Esophagus squamous epithelium (tissue), 5 donors: ENCODE measurements around the gene CDK8. TPM values are rescaled to one million over a fixed set of nuclear protein-coding genes. Genes with fewer than 3 reads are reported as not detected.

ENCODE experiments used
- DNase-seq: peaks from one replicate; lab custom pipeline; 2025; lab: John Stamatoyannopoulos, UW
- H3K27ac ChIP-seq, 4 donors: fragments of 200-600 bp; sonication (generic); one replicate each; pipeline ENCODE4 v1.5.1; 2016 to 2019; ENCODE audit warnings: mild to moderate bottlenecking in 1 of 4
- H3K27me3 ChIP-seq, 4 donors: fragments of 200-600 bp; sonication (generic); 1 replicate in 3 of 4; 2 replicates in 1 of 4; pipeline versions ENCODE4 v1.5.1 to v1.6.0; 2017 to 2021; ENCODE audit warnings: antibody characterized with exemption in 1 of 4
- H3K36me3 ChIP-seq, 3 donors: fragments of 200-600 bp; sonication (generic); one replicate each; pipeline ENCODE4 v1.5.1; 2016 to 2019
- H3K4me1 ChIP-seq, 3 donors: fragments of 200-600 bp; sonication (generic); one replicate each; pipeline ENCODE4 v1.5.1; 2017 to 2019
- H3K4me3 ChIP-seq, 4 donors: fragments of 200-600 bp; sonication (generic); 1 replicate in 3 of 4; 2 replicates in 1 of 4; pipeline ENCODE4 v1.5.1; 2016 to 2019; ENCODE audit warnings: mild to moderate bottlenecking in 2 of 4, moderate library complexity in 1 of 4
- H3K9me3 ChIP-seq, 3 donors: fragments of 200-600 bp; sonication (generic); one replicate each; pipeline ENCODE4 v1.5.1; 2016 to 2019
- CTCF ChIP-seq, 6 experiments: fragments of 450-650 bp in 4 of 6; fragments of 200-600 bp in 2 of 6; sonication (generic) in 2 of 6; IDR thresholded peaks; one replicate each; pipeline ENCODE4 v1.5.1; 2016 to 2019; ENCODE audit warnings: antibody characterized with exemption in 6 of 6, mild to moderate bottlenecking in 4 of 6, moderate library complexity in 4 of 6
- POLR2A ChIP-seq, 4 donors: fragments of 450-650 bp; IDR thresholded peaks; one replicate each; pipeline ENCODE4 v1.6.1; 2017; ENCODE audit warnings: antibody characterized with exemption in 4 of 4, mild to moderate bottlenecking in 4 of 4, moderate library complexity in 3 of 4
- WGBS, 2 donors: methylation state at CpG; one replicate each; pipeline ENCODE4 v1.1.5; 2018; 5-methylcytosine and 5-hydroxymethylcytosine counted together
- intact Hi-C: fragments of 100-400 bp; cut with DNase I; formaldehyde crosslinking; loops from one replicate; pipeline ENCODE4 v1.15.0; 2022
- total RNA-seq, 4 donors: library from RNA; depleted of rRNA; stranded (reverse); fragments of >200 nt; gene quantifications; one replicate each; pipeline ENCODE4 v1.1.0, GENCODE V29; 2016
- donor health status: DM: yes; HTN: yes; CAD: no.

The CDK8 gene
- total RNA-seq, 4 donors from 2014 or later: 8.0 to 16.8 (median 12.7) TPM

- Histone ChIP-seq H3K27me3 (no peaks in the 10 kb centered on the region), H3K36me3 (peaks cover 0 to 26% (median 0%) of the 10 kb centered on the region in 3 donors), H3K4me1 (no peaks in the 10 kb centered on the region), H3K9me3 (no peaks in the 10 kb centered on the region), H3K4me3 (no peak overlapping the region), H3K27ac (no peak overlapping the region)
- DNase-seq: no peak
- intact Hi-C loops: no loop called here
- no peak for TF ChIP-seq CTCF (IDR thresholded peaks at IDR 0.05)
- TF ChIP-seq POLR2A (IDR thresholded peaks at IDR 0.05): no peak
- WGBS, 2 donors: 88 to 89% methylated on average over 2 of the region's 2 CpGs
Measured at GRCh38 chr13:26382366-26382765, 128.4 kb downstream of the CDK8 start.

GRCh38 chr13:26382835-26383234, 128.9 kb downstream of the CDK8 start:
- no peak for DNase-seq
- Histone ChIP-seq H3K4me1 (no peaks in the 10 kb centered on the region), H3K36me3 (peaks cover 0 to 31% (median 0%) of the 10 kb centered on the region in 3 donors), H3K4me3 (no peak overlapping the region), H3K9me3 (no peaks in the 10 kb centered on the region), H3K27ac (no peak overlapping the region), H3K27me3 (no peaks in the 10 kb centered on the region)
- 95 to 98% methylated on average over 4 of the region's 4 CpGs for WGBS, 2 donors
- intact Hi-C loops: no loop called here
- TF ChIP-seq CTCF (IDR thresholded peaks at IDR 0.05): no peak
- TF ChIP-seq POLR2A (IDR thresholded peaks at IDR 0.05): no peak

DNA sequence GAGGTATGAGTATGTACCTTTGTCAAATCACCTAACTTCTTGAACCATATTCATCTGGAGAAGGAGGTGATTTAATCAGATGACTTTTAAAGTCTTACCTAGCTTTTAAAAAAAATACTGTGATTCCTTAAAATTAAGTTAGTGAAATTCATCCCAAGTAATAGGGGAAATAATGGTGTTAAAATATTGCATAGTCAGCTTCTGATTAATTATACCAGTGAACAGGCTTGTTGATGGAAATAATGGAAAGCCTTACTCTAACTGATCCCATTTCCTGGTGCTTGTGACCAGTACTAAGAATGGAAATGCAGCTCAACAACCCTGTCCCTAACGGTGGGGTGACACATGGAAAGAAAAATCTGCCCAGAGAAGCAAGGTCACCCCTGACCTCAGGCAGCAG, 130.7 kb downstream of the CDK8 start:
- 69 to 88% methylated on average over 1 of the region's 1 CpG for WGBS, 2 donors
- H3K36me3 ChIP-seq: peaks cover 0 to 45% (median 0%) of the 10 kb centered on the region in 3 donors
- no peak overlapping the region for H3K4me3 ChIP-seq
- no peak overlapping the region for H3K27ac ChIP-seq
- no peak for TF ChIP-seq CTCF (IDR thresholded peaks at IDR 0.05)
- no peak for TF ChIP-seq POLR2A (IDR thresholded peaks at IDR 0.05)
- H3K27me3 ChIP-seq: no peaks in the 10 kb centered on the region
- no peaks in the 10 kb centered on the region for H3K9me3 ChIP-seq
- intact Hi-C loops: no loop called here
- no peaks in the 10 kb centered on the region for H3K4me1 ChIP-seq
- DNase-seq: no peak

GRCh38 chr13:26386026-26386425, 132.1 kb downstream of the CDK8 start:
- H3K27ac ChIP-seq: no peak overlapping the region
- no peaks in the 10 kb centered on the region for H3K27me3 ChIP-seq
- 93 to 94% methylated on average over 1 of the region's 1 CpG for WGBS, 2 donors
- no peak overlapping the region for H3K4me3 ChIP-seq
- H3K9me3 ChIP-seq: no peaks in the 10 kb centered on the region
- H3K36me3 ChIP-seq: peaks cover 0 to 58% (median 0%) of the 10 kb centered on the region in 3 donors
- TF ChIP-seq CTCF (IDR thresholded peaks at IDR 0.05): no peak
- TF ChIP-seq POLR2A (IDR thresholded peaks at IDR 0.05): no peak
- DNase-seq: no peak
- no peaks in the 10 kb centered on the region for H3K4me1 ChIP-seq
- intact Hi-C loops: no loop called here

DNA sequence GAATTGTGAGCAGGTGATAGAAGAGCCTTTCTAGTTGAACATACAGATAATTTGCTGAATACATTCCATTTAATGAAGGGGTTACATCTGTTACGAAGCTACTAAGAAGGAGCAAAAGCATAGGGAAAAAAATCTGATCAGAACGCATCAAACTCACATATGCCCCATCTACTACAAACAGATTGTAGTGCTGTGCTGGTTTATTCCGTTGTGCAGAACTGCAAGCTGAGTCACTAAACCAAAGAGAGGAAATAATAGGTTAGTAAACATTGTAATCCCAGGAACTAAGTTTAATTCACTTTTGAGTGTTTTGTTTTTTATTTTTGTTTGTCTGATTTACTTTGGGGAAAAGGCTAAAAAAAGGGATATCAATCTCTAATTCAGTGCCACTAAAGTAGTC, 136.3 kb downstream of the CDK8 start:
- H3K9me3 ChIP-seq: no peaks in the 10 kb centered on the region

More for the DNA sequence above, 136.3 kb downstream of the CDK8 start:
- TF ChIP-seq CTCF (IDR thresholded peaks at IDR 0.05) (no peak), POLR2A (IDR thresholded peaks at IDR 0.05) (no peak)
- H3K27ac ChIP-seq: no peak overlapping the region
- no peak for DNase-seq
- peaks cover 0 to 58% (median 0%) of the 10 kb centered on the region in 3 donors for H3K36me3 ChIP-seq
- H3K4me1 ChIP-seq: no peaks in the 10 kb centered on the region
- no peak overlapping the region for H3K4me3 ChIP-seq
- H3K27me3 ChIP-seq: no peaks in the 10 kb centered on the region
- 71 to 82% methylated on average over 3 of the region's 3 CpGs for WGBS, 2 donors
- intact Hi-C loops: no loop called here
